ENCODE data around the gene SLAIN2. TPM values are rescaled to one million over a fixed set of nuclear protein-coding genes. Genes with fewer than 3 reads are reported as not detected.
"Not testable (repeated sequence)": the region's sequence is repeated elsewhere in the genome, so short reads cannot be mapped to it uniquely, and the experiment has no call there.

The SLAIN2 gene
- total RNA-seq, 1 experiment from 2014 or later, result 30.8 TPM

DNA sequence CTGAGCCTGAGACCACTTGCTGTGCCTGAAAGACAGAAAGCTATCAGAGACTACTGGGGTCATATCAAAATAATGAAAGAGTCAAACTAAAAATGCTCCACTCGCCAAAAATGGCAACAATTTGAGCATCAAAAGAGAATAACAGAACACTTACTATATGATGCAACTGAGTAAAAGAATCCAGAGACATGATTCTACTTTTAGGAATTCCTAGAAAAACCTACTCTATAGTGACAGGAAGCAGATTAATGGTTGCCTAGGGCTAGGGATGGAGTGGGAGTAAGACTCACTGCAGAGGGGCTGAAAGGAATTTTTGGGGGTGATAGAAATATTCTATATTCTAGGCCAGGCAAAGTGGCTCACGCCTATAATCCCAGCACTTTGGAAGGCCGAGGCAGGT lies 29.4 kb upstream of the SLAIN2 start:
- Mint-ChIP-seq H3K4me1 (peaks cover under 1 to 2% of the 10 kb centered on the region in 2 experiments; a peak in 2 of 4 replicates), H3K27me3 (ENCODE audit: low read depth) (no peaks in the 10 kb centered on the region; the same call in none of the 2 replicates), H3K36me3 (ENCODE audit: insufficient read depth in 1 of 3, low read depth in 3 of 3) (no peaks in the 10 kb centered on the region; a peak in 1 of 7 replicates), H3K27ac (no peak overlapping the region), H3K9me3 (peaks cover 0 to 2% of the 10 kb centered on the region in 2 experiments; a peak in 2 of 5 replicates), H3K4me3 (no peak overlapping the region)
- Histone ChIP-seq H4K20me1 (ENCODE audit: control insufficient read depth, insufficient read depth, insufficient read length) (no peaks in the 10 kb centered on the region), H3K79me2 (ENCODE audit: insufficient read depth, low read length) (no peaks in the 10 kb centered on the region), H2BK12ac (ENCODE audit: insufficient read length, low read depth, low read length) (no peak overlapping the region), H3K18ac (ENCODE audit: insufficient read length, low read depth, low read length) (no peak overlapping the region), H3K79me1 (ENCODE audit: insufficient read depth, low read depth, low read length, poor library complexity, severe bottlenecking) (no peaks in the 10 kb centered on the region), H3K4ac (ENCODE audit: low read depth, low read length) (no peak overlapping the region), H3K14ac (ENCODE audit: insufficient read depth, low read length) (no peak overlapping the region), H3K23me2 (ENCODE audit: insufficient read length, low read depth, low read length, poor library complexity, severe bottlenecking) (no peaks in the 10 kb centered on the region), H2BK120ac (ENCODE audit: low read depth, low read length, poor library complexity, severe bottlenecking) (no peak overlapping the region), H3K56ac (ENCODE audit: insufficient read length, low read depth, low read length) (no peak overlapping the region), H4K8ac (replicated peaks; ENCODE audit: insufficient read length, low read depth, low read length) (no peak overlapping the region), H3K23ac (ENCODE audit: insufficient read length, low read depth, low read length) (no peak overlapping the region), H4K5ac (ENCODE audit: insufficient read length, low read depth, low read length) (no peak overlapping the region), H2AFZ (ENCODE audit: low read length) (no peak overlapping the region), H3K4me1 (ENCODE audit: insufficient read depth, low read length) (no peaks in the 10 kb centered on the region), H3K9ac (ENCODE audit: extremely low read depth, insufficient read length, low read length) (no peak overlapping the region), H2AK5ac (ENCODE audit: insufficient read length, low read length) (no peak overlapping the region), H2BK5ac (ENCODE audit: insufficient read length, low read length) (no peak overlapping the region), H2BK15ac (ENCODE audit: low read depth, low read length) (no peak overlapping the region), H2BK20ac (ENCODE audit: low read depth, low read length, poor library complexity, severe bottlenecking) (no peak overlapping the region), H3T11ph (ENCODE audit: low read length) (no peak overlapping the region), H3K27me3 (ENCODE audit: insufficient read depth, low read length) (no peaks in the 10 kb centered on the region), H4K91ac (ENCODE audit: insufficient read length, low read depth, low read length) (no peak overlapping the region), H3K27ac (ENCODE audit: insufficient read length, low read depth, low read length) (no peak overlapping the region), H3K4me2 (ENCODE audit: insufficient read depth, insufficient read length, low read length) (no peak overlapping the region), H3K9me3 (ENCODE audit: control insufficient read depth, low read depth, low read length) (no peaks in the 10 kb centered on the region)
- DNase-seq, result no peak
- WGBS (ENCODE audit: extremely low coverage, insufficient read length, low lambda C conversion rate), result no CpG with 5 or more reads among the region's 3 CpGs
- TF ChIP-seq, protein P1, sequence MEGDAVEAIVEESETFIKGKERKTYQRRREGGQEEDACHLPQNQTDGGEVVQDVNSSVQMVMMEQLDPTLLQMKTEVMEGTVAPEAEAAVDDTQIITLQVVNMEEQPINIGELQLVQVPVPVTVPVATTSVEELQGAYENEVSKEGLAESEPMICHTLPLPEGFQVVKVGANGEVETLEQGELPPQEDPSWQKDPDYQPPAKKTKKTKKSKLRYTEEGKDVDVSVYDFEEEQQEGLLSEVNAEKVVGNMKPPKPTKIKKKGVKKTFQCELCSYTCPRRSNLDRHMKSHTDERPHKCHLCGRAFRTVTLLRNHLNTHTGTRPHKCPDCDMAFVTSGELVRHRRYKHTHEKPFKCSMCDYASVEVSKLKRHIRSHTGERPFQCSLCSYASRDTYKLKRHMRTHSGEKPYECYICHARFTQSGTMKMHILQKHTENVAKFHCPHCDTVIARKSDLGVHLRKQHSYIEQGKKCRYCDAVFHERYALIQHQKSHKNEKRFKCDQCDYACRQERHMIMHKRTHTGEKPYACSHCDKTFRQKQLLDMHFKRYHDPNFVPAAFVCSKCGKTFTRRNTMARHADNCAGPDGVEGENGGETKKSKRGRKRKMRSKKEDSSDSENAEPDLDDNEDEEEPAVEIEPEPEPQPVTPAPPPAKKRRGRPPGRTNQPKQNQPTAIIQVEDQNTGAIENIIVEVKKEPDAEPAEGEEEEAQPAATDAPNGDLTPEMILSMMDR (conservative IDR thresholded peaks at IDR 0.05), result no peak

- not testable (repeated sequence) for H2BK5ac ChIP-seq (ENCODE audit: insufficient read length, low read length); H2AFZ ChIP-seq (ENCODE audit: low read length); H4K8ac ChIP-seq (replicated peaks; ENCODE audit: insufficient read length, low read depth, low read length); DNase-seq; H3K4ac ChIP-seq (ENCODE audit: low read depth, low read length); H3K23ac ChIP-seq (ENCODE audit: insufficient read length, low read depth, low read length); H4K5ac ChIP-seq (ENCODE audit: insufficient read length, low read depth, low read length); H4K20me1 ChIP-seq (ENCODE audit: control insufficient read depth, insufficient read depth, insufficient read length); H3K23me2 ChIP-seq (ENCODE audit: insufficient read length, low read depth, low read length, poor library complexity, severe bottlenecking); H3K14ac ChIP-seq (ENCODE audit: insufficient read depth, low read length); H3T11ph ChIP-seq (ENCODE audit: low read length); H3K9ac ChIP-seq (ENCODE audit: extremely low read depth, insufficient read length, low read length); H2BK12ac ChIP-seq (ENCODE audit: insufficient read length, low read depth, low read length); H3K4me3 Mint-ChIP-seq; H3K79me2 ChIP-seq (ENCODE audit: insufficient read depth, low read length); H3K9me3 Mint-ChIP-seq; H3K27ac Mint-ChIP-seq; H3K27me3 ChIP-seq (ENCODE audit: insufficient read depth, low read length); H4K91ac ChIP-seq (ENCODE audit: insufficient read length, low read depth, low read length); H3K4me1 Mint-ChIP-seq; H2BK15ac ChIP-seq (ENCODE audit: low read depth, low read length); H3K27me3 Mint-ChIP-seq (ENCODE audit: low read depth); H3K18ac ChIP-seq (ENCODE audit: insufficient read length, low read depth, low read length); H3K36me3 Mint-ChIP-seq (ENCODE audit: insufficient read depth in 1 of 3, low read depth in 3 of 3); H3K27ac ChIP-seq (ENCODE audit: insufficient read length, low read depth, low read length); H3K4me2 ChIP-seq (ENCODE audit: insufficient read depth, insufficient read length, low read length); H3K4me1 ChIP-seq (ENCODE audit: insufficient read depth, low read length); H2BK120ac ChIP-seq (ENCODE audit: low read depth, low read length, poor library complexity, severe bottlenecking); H2BK20ac ChIP-seq (ENCODE audit: low read depth, low read length, poor library complexity, severe bottlenecking); H3K9me3 ChIP-seq (ENCODE audit: control insufficient read depth, low read depth, low read length); H2AK5ac ChIP-seq (ENCODE audit: insufficient read length, low read length); H3K56ac ChIP-seq (ENCODE audit: insufficient read length, low read depth, low read length); H3K79me1 ChIP-seq (ENCODE audit: insufficient read depth, low read depth, low read length, poor library complexity, severe bottlenecking)
Measured at GRCh38 chr4:48314746-48315145, 26.6 kb upstream of the SLAIN2 start.

Measured in H9 (cell line).